HPDE6-E6E7 (cell line): ENCODE results near the gene TMEM236.
A peak's percentile ranks its signal among the peaks of the same experiment; 100 is the strongest.

ENCODE experiments used
- DNase-seq: peaks from one replicate; pipeline ENCODE4 v3.0.0; 2011; ENCODE audit warnings: missing footprints; ENCODE audit errors: extremely low spot score

The TMEM236 gene

DNA sequence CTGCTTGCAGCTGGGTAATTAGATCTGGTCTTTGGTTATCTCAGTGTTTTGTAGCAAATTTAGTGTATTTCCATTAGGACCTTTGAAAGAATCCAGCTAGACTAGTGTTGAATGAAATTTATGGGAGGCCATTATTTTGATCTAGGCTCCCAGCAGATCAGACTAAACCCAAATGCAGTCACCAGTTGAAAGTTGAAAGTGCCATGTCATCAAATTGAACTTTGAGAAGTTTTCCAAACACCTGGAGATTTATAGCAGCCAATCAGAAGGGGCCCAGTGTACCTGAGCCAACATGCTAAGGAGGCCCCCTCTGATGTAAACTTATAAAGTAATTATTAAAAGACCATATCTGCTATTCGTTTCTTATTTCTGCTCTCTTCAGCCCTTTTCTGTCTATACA lies 11.3 kb upstream of the TMEM236 start:
- DNase-seq = no peak

DNA sequence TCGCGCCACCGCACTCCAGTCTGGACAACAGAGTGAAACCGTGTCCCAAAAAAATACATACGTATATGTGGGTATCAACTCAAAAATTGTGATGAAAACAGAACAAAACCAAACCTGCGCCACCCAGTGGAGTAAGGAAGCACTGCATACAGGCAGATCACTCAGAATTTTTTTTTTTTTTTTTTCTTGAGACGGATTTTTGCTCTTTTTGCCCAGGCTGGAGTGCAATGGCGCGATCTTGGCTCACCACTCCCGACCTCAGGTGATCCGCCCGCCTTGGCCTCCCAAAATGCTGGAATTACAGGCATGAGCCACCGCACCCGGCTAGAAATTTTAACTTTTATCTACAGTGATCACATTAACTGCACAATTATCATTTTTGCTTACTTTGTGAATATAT lies 9.1 kb upstream of the TMEM236 start:
- no peak for DNase-seq

DNA sequence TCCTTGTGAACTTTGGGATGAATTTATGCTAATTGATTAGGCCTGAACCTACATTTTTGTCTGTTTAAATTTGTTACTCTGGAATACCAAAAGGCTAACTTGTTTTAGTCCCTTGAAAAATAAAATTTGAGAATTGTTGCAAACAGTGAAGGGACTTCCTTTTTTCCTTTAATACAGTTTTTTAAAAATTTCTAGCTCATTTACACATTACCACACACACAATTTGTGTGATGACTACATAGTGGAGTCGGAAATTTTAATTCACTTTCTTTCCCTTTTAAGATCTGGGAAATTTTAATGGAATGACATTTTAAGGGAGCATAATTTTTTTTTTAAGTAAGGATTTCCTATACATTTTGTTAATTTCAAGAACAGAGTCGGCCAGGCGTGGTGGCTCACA lies 8.6 kb upstream of the TMEM236 start:
- DNase-seq = no peak

DNA sequence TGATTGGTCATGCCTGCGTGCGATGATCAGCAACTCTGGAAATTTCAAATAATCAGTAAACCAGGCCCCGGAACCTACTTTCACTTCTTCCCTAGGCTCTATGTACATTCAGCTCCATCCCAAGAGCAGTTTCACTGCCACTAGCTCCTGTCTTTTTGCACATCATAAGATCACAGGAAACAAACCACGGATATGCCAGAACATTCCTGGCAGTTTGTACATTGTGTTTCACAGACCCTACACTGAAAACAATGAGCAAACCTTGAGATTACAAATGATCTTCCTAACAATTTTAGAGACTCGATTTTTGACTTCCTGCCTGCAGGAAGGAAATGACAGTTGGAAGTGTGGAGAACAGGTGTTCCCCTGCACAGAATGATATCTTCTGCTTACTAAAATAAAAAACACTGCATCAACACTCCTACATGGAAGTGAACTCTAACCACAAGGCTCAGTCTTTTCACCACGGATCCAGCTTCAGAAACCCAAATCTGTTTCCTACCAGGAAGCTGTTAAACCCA lies 7.6 kb upstream of the TMEM236 start:
- no peak for DNase-seq

DNA sequence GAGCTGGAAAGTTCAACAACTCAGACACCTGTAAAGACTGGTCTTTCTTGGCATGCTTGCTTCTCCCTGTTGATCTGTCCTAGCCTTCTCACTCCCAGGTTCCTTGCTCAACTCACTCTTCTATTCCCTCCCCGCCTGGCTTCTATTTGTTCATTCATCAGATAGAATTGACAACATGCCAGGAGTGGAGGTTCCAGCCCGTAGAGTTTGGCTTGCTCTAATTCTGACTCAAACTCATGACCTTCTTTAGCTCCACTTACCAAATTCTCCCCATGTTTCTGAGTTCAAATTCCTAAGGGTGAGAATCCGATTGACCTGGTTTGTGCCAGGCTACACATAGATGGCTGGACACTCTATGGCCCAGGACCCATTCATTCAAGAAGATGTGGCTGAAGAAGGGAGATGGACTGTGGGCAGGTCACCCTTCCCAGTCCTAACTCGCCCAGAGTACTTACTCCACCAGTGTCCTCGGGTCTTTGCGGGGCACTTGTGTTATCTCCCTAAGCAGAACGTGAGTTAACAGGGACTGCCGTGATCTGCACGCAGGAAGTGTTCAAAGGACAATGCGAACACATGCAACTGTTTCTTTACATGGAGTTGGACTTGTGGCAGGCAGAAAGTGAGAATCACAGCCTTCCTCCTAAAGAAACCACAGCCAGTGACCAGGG lies 4.0 kb upstream of the TMEM236 start:
- no peak for DNase-seq

DNA sequence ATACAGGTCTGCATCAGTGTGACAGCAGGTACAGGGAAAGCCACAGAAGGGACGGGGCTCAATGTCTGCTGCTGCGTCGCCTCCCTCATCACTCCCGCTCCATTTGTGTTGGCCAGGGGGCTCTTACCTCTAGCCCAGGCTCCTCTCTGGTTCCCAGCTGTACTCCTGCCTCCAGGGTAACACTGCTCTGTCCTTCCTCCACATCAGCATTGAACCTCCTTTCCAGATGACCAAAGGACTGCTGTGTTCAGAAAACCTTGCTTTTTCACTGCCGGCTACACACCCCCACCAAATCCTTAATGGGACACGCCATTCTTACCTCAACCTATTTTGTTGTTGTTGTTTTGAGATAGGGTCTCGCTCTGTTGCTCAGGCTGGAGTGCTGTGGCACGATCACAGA lies 2.1 kb upstream of the TMEM236 start:
- no peak for DNase-seq

DNA sequence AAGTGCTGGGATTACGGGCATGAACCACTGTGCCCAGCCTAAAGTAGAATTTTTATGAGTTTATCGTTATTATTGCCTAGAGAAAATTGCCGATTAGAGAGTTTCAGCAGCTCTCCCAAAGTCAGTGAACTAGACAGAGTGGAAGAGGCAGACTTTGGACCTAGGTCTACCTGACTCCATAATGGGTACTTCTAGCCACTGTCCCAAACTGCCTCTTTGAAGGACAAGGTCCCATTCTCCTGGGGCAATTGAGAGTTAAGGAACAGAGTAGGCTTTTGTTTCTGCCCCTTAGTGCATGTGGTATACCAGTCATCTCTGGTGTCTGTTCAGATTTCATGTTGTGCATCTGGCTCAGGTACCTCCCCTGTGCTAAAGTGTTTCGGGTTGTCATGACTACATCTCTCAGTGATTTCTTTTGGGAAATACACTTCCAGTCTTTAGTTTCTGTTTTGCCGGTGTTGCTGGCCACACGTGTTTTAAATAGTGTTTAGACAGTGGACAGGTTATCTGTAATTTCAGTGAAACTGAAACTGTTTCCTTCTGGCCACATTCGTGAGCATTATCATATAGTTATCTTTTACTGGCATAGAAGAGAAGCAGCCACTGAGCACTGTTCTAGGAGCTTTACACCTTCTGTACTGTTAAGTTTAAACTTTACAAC lies 4.7 kb downstream of the TMEM236 start:
- DNase-seq = no peak

DNA sequence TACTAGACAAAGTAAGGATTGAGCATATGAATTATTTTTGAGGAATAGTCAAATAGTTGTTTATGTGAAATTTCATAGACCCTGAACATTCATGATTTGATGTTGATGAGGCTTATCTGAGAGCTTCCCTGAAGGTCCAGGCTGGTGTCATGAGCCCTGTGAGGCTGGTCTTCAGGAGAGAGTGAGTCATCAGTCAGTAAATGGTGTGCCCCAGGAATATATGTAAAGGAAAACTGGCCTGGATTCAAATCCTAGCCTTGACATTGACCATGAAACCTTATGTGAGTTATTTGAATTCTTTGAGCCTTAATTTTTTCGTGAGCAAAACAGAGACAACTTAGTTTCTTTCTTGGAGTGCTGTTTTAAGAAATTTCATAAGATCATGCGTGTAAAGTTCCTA lies 6.2 kb downstream of the TMEM236 start:
- no peak for DNase-seq

DNA sequence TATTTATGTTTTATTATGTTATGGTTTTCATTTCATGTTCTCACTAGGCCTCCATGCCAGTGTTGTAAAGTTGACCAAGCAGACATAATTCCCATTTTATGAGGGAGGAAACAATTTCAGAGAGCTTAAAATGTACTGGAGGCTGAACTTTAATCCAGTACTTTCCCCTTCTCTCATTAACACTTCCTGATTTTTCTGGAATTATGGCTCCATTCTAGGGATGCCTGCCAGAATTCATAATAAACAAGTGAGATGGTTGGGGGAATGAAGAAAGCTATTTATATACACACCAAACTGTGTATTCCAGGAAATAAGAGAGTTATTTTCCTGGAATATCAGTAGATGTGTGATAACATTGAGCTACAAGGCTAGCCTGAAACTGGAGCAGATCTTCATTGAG lies 6.9 kb downstream of the TMEM236 start:
- DNase-seq = no peak

DNA sequence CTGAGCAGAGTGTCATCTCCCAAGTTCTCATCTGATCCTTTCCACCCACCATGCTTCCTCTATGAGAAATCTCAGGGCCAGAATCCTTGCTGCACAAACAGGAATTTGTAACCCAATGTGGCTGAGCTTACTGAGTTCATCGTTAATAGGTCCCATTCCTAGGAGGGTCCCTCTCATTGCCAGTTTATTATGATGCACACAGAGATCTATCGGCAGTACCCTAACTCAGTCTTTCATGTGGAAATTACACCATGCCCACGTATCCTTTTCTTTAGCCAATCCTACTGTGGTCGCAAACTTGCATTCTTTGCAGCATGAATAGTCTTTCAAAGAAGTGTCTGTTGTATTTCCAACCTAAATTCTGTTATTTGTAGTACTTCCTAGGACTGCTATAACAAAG lies 12.1 kb downstream of the TMEM236 start:
- DNase-seq = no peak

DNA sequence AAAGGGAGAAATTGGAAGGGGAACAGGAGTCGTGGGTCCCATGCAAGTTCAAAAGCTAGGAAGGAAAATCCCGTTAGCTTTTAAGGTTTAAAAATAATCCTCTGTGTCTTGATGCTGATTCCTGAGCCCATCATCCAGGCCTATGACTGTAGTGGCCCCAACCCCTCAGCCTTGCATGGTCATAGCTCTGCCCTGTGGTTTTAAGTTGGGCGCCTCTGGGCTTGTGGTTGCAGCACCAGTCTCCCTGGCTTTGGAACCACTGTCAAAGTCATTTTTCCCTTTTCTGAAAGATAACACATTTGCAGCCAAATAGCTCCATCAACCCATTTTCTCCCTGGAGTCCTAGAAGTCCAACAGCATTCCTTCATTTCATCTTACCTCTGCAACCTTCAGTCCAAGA lies 13.6 kb downstream of the TMEM236 start:
- DNase-seq = no peak

DNA sequence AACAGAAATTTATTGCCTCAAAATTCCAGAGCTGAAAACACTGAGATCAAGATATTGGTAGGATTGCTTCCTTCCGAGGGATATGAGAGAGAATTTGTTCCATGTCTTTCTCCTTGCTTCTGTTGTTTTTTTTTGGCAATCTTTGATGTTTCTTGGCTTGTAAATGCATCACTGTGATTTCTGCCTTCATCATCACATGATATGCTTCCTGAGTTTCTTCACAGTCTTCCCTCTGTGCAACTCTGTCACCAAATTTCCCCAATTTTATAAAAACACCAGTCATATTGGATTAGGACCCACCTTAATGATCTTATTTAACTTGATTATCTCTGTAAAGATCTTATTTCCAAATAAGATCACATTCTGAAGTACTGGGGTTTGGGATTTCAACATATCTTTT lies 14.7 kb downstream of the TMEM236 start:
- DNase-seq = no peak

DNA sequence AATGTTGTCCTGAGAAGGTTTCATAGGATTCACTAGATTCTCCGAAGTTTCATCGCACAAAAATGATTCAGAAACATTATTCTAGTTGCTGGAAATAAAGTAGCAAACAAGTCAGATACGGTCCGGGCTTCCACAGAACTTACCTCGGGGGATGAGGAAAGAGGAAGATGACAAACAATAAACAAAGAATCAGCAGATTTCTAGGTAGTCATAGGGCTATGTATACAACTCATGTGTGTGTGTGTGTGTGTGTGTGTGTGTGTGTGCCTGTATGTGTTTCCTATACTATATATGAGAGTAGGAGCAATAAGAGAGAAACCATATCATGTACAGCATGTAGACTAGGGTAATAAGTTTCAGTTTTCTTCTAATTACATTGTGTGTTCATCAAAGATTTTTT lies 16.5 kb downstream of the TMEM236 start:
- DNase-seq = peak; percentile 22

DNA sequence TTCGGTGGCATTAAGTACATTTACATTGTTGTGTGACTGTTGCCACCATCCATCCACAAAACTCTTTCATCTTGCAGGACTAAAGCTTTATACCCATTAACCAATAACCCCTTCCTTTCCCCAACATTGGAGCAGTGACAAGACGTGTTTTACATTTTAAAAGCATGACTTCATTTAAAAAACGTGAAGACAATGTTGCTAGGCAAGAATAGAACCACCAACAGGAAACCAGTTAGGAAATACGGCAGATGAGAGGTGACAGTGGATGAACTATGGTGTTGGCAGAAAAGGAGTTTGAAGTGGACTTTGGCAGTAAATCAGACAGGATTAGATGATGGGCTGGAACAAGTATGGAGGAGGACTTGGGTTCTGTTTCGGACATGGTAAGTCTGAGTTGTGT lies 17.0 kb downstream of the TMEM236 start:
- DNase-seq = peak; percentile 9

DNA sequence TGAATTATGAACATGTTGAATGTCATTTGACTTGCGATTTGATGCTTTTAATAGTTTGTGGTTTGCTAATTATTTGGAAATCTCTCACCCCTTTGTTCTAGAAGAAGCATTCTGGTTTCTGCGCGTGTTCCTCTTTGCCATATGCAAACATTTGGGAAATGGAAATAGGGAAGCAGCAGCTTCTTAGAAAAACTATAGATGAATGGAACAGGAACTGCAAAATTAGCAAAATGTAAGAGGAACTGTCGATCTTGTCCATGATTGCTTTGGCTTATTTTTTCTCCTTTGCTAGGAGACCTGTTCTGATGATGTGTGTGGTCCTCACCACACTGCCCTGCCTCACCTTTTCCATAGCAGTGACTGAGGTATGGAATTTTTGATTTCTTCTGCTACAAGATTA lies 19.0 kb downstream of the TMEM236 start:
- no peak for DNase-seq

DNA sequence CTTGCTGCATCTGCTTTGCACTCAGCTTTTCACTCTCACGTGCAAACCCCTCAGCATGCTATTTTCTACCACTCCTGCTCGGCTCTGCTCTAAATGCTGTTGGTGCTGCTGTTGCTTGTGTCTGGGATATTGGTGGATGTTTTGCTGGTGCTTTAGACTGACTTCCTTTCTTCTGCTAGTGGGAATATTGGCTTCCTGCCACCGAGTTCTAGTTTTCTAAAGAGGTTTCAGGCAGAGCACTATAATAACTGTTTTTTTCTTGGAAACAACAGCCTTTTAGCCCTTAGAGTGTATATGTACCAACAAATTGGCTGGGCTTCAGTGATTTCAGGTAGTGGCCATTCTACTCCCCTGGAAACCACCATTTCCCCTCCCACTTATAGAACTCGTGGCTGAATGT lies 27.8 kb downstream of the TMEM236 start:
- no peak for DNase-seq

DNA sequence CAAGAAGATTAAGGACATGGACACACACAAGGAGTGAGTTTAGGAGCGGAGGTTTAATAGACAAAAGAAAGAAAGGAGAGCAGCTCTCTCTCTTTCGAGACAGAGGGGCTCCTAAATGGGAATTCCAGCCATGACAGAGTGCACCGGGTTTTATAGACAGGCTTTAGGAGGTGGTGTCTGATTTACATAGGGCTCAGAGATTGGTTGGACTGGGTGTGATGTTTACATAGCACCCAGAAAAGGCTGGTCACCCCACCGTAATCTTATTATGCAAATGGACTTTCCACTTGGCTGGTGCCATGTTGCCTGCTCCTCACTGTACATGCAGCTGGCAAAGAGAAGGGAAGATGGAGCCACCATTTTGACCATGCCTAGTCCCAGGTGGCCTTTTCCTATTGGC lies 28.7 kb downstream of the TMEM236 start:
- no peak for DNase-seq

DNA sequence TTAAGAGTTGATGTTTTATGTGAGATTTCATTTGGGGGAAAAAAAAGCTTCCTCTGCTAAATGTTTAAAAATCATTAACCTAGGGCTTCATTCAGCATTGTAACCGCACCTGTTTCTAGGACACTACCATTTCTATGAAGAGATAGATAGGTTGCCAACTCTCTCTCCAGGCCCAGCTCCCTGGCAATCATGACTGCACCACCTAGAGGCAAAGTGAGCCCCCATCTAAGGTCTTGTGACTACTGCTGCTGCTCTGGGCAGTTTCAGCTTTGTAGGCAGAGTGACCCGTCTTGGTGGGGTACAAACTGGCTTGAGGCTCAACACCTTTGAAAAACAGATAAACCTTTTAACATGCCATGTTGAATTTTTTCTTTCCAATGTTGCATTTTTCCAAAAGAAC lies 29.9 kb downstream of the TMEM236 start:
- DNase-seq = no peak

DNA sequence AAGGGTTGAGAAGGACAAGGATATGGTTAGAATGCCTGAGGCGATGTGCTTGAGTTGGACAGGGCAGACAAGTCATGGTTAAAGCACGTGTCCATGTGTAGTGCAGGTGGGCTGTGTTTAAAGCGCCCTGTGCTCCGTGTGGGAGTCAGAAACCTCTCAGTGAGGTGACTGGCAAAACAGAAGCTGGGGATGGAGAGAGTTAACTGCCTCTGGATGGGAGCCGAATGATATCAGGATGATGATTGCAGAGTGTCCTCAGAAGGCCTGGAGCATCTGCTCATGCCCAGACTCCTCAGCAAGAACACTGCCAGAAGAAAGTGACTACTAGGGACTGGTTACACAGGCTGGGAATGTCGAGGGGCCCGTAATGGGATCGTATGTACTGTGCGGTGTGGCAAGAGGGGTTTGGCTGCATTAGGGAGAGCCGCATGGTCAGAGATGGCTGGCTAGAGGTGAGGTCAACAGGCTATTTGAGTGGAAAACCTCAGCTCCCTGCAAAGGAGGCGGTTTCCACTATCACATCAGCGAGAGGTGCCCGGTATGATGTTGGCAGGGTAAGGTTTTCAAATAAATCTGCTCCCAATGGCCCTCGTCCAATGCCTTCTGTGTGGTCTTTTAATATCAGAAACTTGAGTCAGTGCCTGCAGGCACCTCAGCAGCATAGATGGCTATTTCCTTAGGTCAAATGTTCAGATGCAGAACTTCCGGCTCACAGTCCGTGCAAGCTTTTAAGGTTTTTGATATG lies 31.1 kb downstream of the TMEM236 start:
- peak; percentile 3 for DNase-seq

DNA sequence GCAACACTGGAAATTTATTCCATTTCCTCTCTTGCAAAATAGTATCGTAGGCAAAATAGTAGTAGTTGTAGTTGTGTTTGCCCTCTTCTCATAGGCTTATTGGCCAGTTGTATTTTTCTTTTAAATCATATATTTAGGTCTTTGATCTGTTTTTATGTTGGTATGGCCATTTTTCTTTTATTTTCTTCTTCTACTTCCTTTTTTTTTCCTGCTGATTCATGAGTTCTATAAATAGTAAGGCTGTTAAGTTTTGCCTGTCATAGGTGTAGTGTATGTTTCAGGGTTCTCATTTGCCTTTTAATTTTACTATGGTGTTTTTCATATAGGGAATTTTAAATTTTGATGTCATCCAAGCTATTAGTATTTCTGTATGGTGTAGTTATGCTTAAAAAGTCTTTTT lies 31.8 kb downstream of the TMEM236 start:
- no peak for DNase-seq

DNA sequence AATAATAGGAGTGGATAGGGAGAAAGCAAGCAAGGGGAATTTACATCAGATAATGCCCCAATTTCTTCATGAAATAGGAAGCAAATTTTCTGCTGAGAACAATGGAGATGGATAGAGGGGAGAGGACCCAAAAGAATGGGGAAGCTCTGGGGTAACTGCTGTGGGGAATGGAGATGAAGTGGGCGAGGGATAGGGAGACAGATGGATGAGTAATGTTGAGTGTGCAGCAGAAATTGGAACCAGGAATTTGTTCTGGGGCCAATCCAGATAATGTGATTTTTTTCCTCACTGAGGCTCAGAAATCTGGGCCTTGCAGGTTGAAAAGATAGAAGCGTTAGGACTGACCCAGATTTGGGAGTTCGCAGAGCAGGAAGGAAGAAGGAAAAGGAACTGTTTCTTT lies 32.7 kb downstream of the TMEM236 start:
- no peak for DNase-seq

DNA sequence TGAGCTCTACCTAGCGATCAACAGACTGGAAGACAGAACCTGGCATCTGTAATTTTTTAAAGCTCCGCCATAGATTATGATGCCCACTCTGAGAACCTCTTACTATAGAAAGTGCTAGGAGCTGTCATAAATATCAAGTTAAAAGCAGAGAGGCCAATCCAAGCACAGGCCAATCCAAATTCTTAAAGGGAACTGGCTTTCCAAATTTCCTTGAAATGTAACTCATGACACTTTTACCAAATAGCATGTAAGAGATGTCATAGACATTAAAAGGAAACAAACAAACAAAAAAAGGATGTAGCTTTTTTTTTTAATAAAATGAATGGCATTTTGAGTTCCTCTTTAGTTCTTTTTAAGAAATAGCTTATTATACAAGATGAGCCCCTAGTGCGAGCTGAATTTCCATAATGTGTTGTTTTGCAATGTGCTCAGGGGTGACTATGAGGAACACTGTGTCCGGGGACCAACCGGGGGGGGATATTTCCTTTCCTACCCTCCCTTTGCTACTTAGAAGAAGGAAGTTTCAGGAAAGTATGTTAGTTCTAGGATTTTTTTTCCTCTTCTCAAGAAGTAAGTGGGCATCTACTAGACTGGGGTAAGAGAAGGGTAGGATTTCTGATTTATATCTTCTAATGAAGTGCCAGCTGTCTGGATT lies 33.4 kb downstream of the TMEM236 start:
- DNase-seq = no peak
